ENCODE measurements around the gene ABI2. TPM values are rescaled to one million over a fixed set of nuclear protein-coding genes. Genes with fewer than 3 reads are reported as not detected.
A peak's percentile ranks its signal among the peaks of the same experiment; 100 is the strongest.
"Not testable (repeated sequence)": the region's sequence is repeated elsewhere in the genome, so short reads cannot be mapped to it uniquely, and the experiment has no call there.

Gene ABI2
- total RNA-seq, 1 experiment from 2014 or later = 75.6 TPM

DNA sequence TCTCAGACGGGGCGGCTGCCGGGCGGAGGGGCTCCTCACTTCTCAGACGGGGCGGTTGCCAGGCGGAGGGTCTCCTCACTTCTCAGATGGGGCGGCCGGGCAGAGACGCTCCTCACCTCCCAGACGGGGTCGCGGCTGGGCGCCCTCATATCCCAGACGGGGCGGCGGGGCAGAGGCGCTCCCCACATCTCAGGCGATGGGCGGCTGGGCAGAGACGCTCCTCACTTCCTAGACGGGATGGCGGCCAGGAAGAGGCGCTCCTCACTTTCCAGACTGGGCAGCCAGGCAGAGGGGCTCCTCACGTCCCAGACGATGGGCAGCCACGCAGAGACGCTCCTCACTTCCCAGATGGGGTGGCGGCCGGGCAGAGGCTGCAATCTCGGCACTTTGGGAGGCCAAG lies 44.5 kb downstream of the ABI2 start:
- not testable (repeated sequence) for H3K4me3 ChIP-seq (replicated peaks in 1 of 2; ENCODE audit: low read depth in 1 of 2, low read length in 2 of 2)

DNA sequence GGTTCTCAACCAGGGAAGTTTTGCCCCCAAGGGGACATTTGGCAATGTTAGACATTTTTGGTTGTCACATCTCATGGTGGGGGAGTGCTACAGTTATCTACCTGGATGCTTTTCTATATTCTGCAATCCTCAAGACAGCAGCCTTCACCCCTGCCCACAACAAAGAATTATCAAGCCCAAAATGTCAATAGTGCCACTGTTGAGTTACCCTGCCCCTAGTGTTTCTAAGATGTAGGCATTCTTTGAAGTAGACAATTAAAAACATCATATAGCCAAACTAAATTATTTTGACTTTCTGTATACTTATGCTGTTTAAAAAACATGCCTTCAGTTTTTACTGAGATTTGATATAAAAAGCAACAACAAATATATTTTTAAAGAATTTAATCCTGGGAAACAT lies 48.0 kb downstream of the ABI2 start:
- Histone ChIP-seq H4K20me1 (ENCODE audit: insufficient read depth) (no peaks in the 10 kb centered on the region), H3K79me2 (ENCODE audit: insufficient read depth, low read length) (peaks cover 39% of the 10 kb centered on the region), H2AFZ (ENCODE audit: low read depth, low read length, poor library complexity, severe bottlenecking) (no peak overlapping the region), H3K9me3 (ENCODE audit: control insufficient read depth in 1 of 2, insufficient read depth in 1 of 2, low read depth in 1 of 2, low read length in 2 of 2) (no peaks in the 10 kb centered on the region), H3K27ac (ENCODE audit: low read depth, low read length) (no peak overlapping the region), H3K4me1 (ENCODE audit: control insufficient read depth in 1 of 2, insufficient read depth in 2 of 2, low read length in 2 of 2) (peaks cover 3% of the 10 kb centered on the region in 2 experiments; a peak in 1 of 4 replicates), H3K9ac (ENCODE audit: low read length) (no peak overlapping the region), H3K27me3 (ENCODE audit: insufficient read depth, low read length) (no peaks in the 10 kb centered on the region), H3K36me3 (ENCODE audit: control insufficient read depth in 1 of 2, insufficient read depth in 2 of 2, low read length in 2 of 2) (no peaks in the 10 kb centered on the region), H3K4me3 (replicated peaks in 1 of 2; ENCODE audit: low read depth in 1 of 2, low read length in 2 of 2) (no peak overlapping the region), H3K9me2 (ENCODE audit: insufficient read depth) (no peaks in the 10 kb centered on the region), H3K4me2 (ENCODE audit: low read length) (no peak overlapping the region)
- DNase-seq (ENCODE audit: low read depth, low spot score) (no peak), ATAC-seq (peak; percentile 61; the same call in 1 of the 2 replicates)
- CTCF ChIA-PET = no interaction called here
- RAD21 ChIA-PET (ENCODE audit: low non-redundant PET in 1 of 2, low total read pairs in 2 of 2, uncharacterized antibody in 2 of 2, unreplicated experiment in 2 of 2) = no interaction called here
- TF ChIP-seq POLR2A (IDR thresholded peaks at IDR 0.05; ENCODE audit: borderline replicate concordance, extremely low read depth, insufficient read depth, insufficient read length) (no peak), SP1 (IDR thresholded peaks at IDR 0.05; ENCODE audit: low read depth) (no peak), TCF7L2 (IDR thresholded peaks at IDR 0.05; ENCODE audit: borderline replicate concordance, extremely low read depth, insufficient read depth, insufficient read length) (no peak), ZNF274 (IDR thresholded peaks at IDR 0.05; ENCODE audit: low read depth, low read length) (no peak), JUND (IDR thresholded peaks at IDR 0.05) (no peak), CEBPB (IDR thresholded peaks at IDR 0.05; ENCODE audit: low read depth) (no peak), YY1 (IDR thresholded peaks at IDR 0.05; ENCODE audit: extremely low read depth, insufficient replicate concordance, low read depth, low read length) (no peak), POLR2AphosphoS5 (IDR thresholded peaks at IDR 0.05; ENCODE audit: low read depth, low read length) (no peak), ELF1 (IDR thresholded peaks at IDR 0.05; ENCODE audit: borderline replicate concordance, low read depth) (no peak), FOSL1 (IDR thresholded peaks at IDR 0.05; ENCODE audit: low read depth) (no peak), RAD21 (IDR thresholded peaks at IDR 0.05; ENCODE audit: low read depth) (0 out of 2 replicates have a peak, but pooled peaks have one; percentile 7), ZFX (IDR thresholded peaks at IDR 0.05) (no peak), EZH2phosphoT487 (IDR thresholded peaks at IDR 0.05; ENCODE audit: borderline replicate concordance) (no peak), CBX3 (IDR thresholded peaks at IDR 0.05; ENCODE audit: low read depth) (no peak)
- TF ChIP-seq, protein P1, sequence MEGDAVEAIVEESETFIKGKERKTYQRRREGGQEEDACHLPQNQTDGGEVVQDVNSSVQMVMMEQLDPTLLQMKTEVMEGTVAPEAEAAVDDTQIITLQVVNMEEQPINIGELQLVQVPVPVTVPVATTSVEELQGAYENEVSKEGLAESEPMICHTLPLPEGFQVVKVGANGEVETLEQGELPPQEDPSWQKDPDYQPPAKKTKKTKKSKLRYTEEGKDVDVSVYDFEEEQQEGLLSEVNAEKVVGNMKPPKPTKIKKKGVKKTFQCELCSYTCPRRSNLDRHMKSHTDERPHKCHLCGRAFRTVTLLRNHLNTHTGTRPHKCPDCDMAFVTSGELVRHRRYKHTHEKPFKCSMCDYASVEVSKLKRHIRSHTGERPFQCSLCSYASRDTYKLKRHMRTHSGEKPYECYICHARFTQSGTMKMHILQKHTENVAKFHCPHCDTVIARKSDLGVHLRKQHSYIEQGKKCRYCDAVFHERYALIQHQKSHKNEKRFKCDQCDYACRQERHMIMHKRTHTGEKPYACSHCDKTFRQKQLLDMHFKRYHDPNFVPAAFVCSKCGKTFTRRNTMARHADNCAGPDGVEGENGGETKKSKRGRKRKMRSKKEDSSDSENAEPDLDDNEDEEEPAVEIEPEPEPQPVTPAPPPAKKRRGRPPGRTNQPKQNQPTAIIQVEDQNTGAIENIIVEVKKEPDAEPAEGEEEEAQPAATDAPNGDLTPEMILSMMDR (IDR thresholded peaks at IDR 0.05 in 2 of 3, conservative IDR thresholded peaks at IDR 0.05 in 1 of 3; ENCODE audit: borderline replicate concordance in 1 of 3, insufficient read depth in 1 of 3, low read depth in 2 of 3, low read length in 2 of 3) = peak in 1 of 3 experiments; percentile 27; a peak in 2 of 6 replicates
- TF ChIP-seq, protein P2, sequence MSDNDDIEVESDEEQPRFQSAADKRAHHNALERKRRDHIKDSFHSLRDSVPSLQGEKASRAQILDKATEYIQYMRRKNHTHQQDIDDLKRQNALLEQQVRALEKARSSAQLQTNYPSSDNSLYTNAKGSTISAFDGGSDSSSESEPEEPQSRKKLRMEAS (IDR thresholded peaks at IDR 0.05) = no peak
- no TSS peak for BruUV-seq (replicated peaks)
- intact Hi-C loops (cut with micrococcal nuclease) = no loop called here
- POLR2A ChIA-PET = no interaction called here

More for the DNA sequence above, 44.5 kb downstream of the ABI2 start:
- intact Hi-C loops (cut with micrococcal nuclease); H3K9me3 ChIP-seq (ENCODE audit: control insufficient read depth in 1 of 2, insufficient read depth in 1 of 2, low read depth in 1 of 2, low read length in 2 of 2); POLR2A ChIA-PET; H4K20me1 ChIP-seq (ENCODE audit: insufficient read depth); H3K9me2 ChIP-seq (ENCODE audit: insufficient read depth); H3K9ac ChIP-seq (ENCODE audit: low read length); H3K4me2 ChIP-seq (ENCODE audit: low read length); H3K4me1 ChIP-seq (ENCODE audit: control insufficient read depth in 1 of 2, insufficient read depth in 2 of 2, low read length in 2 of 2); CTCF ChIA-PET; H2AFZ ChIP-seq (ENCODE audit: low read depth, low read length, poor library complexity, severe bottlenecking); H3K27me3 ChIP-seq (ENCODE audit: insufficient read depth, low read length); RAD21 ChIA-PET (ENCODE audit: low non-redundant PET in 1 of 2, low total read pairs in 2 of 2, uncharacterized antibody in 2 of 2, unreplicated experiment in 2 of 2); H3K36me3 ChIP-seq (ENCODE audit: control insufficient read depth in 1 of 2, insufficient read depth in 2 of 2, low read length in 2 of 2); H3K27ac ChIP-seq (ENCODE audit: low read depth, low read length); DNase-seq (ENCODE audit: low read depth, low spot score); ATAC-seq; BruUV-seq (replicated peaks): not testable (repeated sequence)
- peaks cover 22% of the 10 kb centered on the region for H3K79me2 ChIP-seq (ENCODE audit: insufficient read depth, low read length)

Measured in HCT116 (cell line).